ENCODE results near the gene GBX2.

DNA sequence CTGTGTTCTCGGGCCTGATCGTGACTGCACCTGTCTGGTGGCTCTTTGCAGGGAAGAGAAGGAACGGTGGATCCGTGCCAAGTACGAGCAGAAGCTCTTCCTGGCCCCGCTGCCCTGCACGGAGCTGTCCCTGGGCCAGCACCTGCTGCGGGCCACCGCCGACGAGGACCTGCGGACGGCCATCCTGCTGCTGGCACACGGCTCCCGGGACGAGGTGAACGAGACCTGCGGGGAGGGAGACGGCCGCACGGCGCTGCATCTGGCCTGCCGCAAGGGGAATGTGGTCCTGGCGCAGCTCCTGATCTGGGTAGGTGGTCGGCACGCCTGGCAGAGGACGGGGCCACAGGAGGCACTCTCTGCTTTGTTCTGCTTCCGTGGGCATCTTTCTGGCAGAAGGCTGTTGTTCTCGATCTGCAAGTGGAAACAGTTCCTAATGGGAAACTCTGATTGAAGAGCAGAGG, 48.0 kb downstream of the GBX2 start:
- TF ChIP-seq, protein P1, sequence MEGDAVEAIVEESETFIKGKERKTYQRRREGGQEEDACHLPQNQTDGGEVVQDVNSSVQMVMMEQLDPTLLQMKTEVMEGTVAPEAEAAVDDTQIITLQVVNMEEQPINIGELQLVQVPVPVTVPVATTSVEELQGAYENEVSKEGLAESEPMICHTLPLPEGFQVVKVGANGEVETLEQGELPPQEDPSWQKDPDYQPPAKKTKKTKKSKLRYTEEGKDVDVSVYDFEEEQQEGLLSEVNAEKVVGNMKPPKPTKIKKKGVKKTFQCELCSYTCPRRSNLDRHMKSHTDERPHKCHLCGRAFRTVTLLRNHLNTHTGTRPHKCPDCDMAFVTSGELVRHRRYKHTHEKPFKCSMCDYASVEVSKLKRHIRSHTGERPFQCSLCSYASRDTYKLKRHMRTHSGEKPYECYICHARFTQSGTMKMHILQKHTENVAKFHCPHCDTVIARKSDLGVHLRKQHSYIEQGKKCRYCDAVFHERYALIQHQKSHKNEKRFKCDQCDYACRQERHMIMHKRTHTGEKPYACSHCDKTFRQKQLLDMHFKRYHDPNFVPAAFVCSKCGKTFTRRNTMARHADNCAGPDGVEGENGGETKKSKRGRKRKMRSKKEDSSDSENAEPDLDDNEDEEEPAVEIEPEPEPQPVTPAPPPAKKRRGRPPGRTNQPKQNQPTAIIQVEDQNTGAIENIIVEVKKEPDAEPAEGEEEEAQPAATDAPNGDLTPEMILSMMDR (IDR thresholded peaks at IDR 0.05; ENCODE audit: insufficient read depth, low read depth, low read length): no peak
- TF ChIP-seq EZH2 (IDR thresholded peaks at IDR 0.05; ENCODE audit: insufficient read depth, low read length): no peak
